IMR-90 (cell line): ENCODE data around the gene NKAIN4.

ENCODE experiments used
- POLR2A ChIP-seq: IDR thresholded peaks from 2 replicates; pipeline ENCODE4 v1.6.1; 2012; ENCODE audit warnings: mild to moderate bottlenecking, low read depth, low read length
- TF ChIP-seq, protein P1 (sequence below): conservative IDR thresholded peaks from 2 replicates; pipeline ENCODE4 v1.5.1; 2012; ENCODE audit warnings: mild to moderate bottlenecking, low read depth, low read length, improper control_type of control experiment

DNA sequence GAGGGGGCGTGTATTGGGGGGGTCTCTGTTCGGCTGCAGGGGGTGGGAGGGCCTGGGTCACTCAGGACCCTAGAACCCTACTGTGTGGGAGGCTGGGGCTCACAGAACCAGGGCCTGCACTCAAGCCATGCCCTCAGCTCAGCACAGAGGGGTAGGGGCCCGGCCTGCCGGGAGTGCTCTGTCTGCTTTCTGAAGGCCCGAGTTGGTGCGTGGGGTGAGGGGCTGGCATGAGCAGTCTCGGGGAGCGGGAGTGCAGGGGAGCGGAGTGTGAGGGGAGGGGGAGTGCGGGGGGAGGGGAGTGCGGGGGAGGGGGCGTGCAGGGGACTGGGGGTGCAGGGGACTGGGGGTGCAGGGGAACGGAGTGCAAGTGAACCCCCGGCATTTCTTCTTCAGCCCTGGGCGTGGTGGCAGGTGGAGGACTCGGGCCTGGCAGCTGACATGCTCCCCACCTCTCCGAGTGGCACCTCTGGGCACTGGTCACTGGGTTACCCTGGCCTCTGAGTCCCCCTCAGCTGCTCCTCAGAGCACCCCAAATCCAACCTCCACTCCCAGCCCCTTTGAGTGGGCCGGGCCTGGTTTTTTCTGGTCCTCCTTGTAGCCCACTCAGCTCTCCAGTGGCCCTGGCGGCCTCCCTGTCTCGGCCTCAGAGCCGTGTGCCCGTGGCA lies 39.7 kb upstream of the NKAIN4 start:
- TF ChIP-seq, protein P1, sequence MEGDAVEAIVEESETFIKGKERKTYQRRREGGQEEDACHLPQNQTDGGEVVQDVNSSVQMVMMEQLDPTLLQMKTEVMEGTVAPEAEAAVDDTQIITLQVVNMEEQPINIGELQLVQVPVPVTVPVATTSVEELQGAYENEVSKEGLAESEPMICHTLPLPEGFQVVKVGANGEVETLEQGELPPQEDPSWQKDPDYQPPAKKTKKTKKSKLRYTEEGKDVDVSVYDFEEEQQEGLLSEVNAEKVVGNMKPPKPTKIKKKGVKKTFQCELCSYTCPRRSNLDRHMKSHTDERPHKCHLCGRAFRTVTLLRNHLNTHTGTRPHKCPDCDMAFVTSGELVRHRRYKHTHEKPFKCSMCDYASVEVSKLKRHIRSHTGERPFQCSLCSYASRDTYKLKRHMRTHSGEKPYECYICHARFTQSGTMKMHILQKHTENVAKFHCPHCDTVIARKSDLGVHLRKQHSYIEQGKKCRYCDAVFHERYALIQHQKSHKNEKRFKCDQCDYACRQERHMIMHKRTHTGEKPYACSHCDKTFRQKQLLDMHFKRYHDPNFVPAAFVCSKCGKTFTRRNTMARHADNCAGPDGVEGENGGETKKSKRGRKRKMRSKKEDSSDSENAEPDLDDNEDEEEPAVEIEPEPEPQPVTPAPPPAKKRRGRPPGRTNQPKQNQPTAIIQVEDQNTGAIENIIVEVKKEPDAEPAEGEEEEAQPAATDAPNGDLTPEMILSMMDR = no peak
- no peak for TF ChIP-seq POLR2A
